ENCODE data around the gene ATP13A4.

ATP13A4 gene

DNA sequence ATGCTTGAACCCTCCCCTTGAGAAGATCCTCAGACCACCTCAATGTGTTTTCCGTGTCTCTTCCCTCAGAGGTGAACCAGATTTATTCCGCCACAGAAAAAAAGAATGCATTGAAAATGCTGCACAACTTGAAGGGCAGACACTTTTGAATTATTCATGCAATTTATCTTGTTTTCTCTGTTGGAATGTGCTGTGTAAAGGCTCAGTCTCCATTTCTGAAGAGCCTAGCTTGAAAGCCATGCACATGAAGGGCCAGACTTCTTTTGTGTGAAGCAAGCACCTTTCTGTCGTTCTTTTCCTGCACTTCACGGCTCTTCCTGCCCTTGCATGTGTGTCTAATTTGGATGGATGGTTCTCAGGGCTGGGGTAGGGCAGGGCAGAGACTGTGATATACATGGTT, 97.2 kb downstream of the ATP13A4 start:
- no peak overlapping the region for H3K27ac ChIP-seq (replicated peaks)
- TF ChIP-seq SPI1 (IDR thresholded peaks at IDR 0.05; ENCODE audit: borderline replicate concordance, low read depth) (no peak), GABPA (IDR thresholded peaks at IDR 0.05; ENCODE audit: low read depth) (no peak), POLR2AphosphoS5 (IDR thresholded peaks at IDR 0.05; ENCODE audit: low read depth) (no peak)
- TF ChIP-seq, protein P1, sequence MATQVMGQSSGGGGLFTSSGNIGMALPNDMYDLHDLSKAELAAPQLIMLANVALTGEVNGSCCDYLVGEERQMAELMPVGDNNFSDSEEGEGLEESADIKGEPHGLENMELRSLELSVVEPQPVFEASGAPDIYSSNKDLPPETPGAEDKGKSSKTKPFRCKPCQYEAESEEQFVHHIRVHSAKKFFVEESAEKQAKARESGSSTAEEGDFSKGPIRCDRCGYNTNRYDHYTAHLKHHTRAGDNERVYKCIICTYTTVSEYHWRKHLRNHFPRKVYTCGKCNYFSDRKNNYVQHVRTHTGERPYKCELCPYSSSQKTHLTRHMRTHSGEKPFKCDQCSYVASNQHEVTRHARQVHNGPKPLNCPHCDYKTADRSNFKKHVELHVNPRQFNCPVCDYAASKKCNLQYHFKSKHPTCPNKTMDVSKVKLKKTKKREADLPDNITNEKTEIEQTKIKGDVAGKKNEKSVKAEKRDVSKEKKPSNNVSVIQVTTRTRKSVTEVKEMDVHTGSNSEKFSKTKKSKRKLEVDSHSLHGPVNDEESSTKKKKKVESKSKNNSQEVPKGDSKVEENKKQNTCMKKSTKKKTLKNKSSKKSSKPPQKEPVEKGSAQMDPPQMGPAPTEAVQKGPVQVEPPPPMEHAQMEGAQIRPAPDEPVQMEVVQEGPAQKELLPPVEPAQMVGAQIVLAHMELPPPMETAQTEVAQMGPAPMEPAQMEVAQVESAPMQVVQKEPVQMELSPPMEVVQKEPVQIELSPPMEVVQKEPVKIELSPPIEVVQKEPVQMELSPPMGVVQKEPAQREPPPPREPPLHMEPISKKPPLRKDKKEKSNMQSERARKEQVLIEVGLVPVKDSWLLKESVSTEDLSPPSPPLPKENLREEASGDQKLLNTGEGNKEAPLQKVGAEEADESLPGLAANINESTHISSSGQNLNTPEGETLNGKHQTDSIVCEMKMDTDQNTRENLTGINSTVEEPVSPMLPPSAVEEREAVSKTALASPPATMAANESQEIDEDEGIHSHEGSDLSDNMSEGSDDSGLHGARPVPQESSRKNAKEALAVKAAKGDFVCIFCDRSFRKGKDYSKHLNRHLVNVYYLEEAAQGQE (IDR thresholded peaks at IDR 0.05; ENCODE audit: insufficient replicate concordance, low read depth) = no peak
- TF ChIP-seq, protein P2, sequence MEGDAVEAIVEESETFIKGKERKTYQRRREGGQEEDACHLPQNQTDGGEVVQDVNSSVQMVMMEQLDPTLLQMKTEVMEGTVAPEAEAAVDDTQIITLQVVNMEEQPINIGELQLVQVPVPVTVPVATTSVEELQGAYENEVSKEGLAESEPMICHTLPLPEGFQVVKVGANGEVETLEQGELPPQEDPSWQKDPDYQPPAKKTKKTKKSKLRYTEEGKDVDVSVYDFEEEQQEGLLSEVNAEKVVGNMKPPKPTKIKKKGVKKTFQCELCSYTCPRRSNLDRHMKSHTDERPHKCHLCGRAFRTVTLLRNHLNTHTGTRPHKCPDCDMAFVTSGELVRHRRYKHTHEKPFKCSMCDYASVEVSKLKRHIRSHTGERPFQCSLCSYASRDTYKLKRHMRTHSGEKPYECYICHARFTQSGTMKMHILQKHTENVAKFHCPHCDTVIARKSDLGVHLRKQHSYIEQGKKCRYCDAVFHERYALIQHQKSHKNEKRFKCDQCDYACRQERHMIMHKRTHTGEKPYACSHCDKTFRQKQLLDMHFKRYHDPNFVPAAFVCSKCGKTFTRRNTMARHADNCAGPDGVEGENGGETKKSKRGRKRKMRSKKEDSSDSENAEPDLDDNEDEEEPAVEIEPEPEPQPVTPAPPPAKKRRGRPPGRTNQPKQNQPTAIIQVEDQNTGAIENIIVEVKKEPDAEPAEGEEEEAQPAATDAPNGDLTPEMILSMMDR (IDR thresholded peaks at IDR 0.05; ENCODE audit: insufficient read depth, low read length) = no peak
- H3K27me3 ChIP-seq (ENCODE audit: insufficient read depth, poor library complexity, severe bottlenecking) = peaks cover 2% of the 10 kb centered on the region
- no peak overlapping the region for H3K4me3 ChIP-seq (replicated peaks; ENCODE audit: insufficient read depth, low read length)
- no peak for DNase-seq (ENCODE audit: low read depth in 1 of 2, low spot score in 1 of 2)

DNA sequence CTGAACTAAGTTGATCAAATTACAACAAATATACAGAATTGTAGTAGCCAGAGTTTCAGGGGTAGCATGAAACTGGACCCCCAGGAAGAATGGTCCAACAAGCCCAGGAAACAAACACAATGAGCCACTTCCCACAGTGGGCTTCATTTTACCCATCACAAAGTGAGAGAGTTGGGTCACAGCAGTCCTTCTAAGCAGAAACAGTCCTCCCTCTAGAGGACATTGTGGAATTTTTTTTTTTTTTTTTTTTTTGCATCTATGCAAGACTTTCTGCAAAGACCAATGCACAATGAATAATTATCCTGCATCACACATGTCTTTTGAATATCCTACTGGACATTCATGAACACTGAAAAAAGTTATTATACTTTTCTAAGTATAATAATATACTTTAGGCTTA, 102.4 kb downstream of the ATP13A4 start:
- Histone ChIP-seq H3K27me3 (ENCODE audit: insufficient read depth, poor library complexity, severe bottlenecking) (no peaks in the 10 kb centered on the region), H3K4me3 (replicated peaks; ENCODE audit: insufficient read depth, low read length) (no peak overlapping the region), H3K27ac (replicated peaks) (no peak overlapping the region)
- no peak for DNase-seq (ENCODE audit: low read depth in 1 of 2, low spot score in 1 of 2)
- no peak for TF ChIP-seq POLR2AphosphoS5 (IDR thresholded peaks at IDR 0.05; ENCODE audit: low read depth)
- no peak for TF ChIP-seq GABPA (IDR thresholded peaks at IDR 0.05; ENCODE audit: low read depth)
- TF ChIP-seq SPI1 (IDR thresholded peaks at IDR 0.05; ENCODE audit: borderline replicate concordance, low read depth) = no peak
- TF ChIP-seq, protein P1 (IDR thresholded peaks at IDR 0.05; ENCODE audit: insufficient replicate concordance, low read depth) = no peak
- TF ChIP-seq, protein P2 (IDR thresholded peaks at IDR 0.05; ENCODE audit: insufficient read depth, low read length) = no peak

DNA sequence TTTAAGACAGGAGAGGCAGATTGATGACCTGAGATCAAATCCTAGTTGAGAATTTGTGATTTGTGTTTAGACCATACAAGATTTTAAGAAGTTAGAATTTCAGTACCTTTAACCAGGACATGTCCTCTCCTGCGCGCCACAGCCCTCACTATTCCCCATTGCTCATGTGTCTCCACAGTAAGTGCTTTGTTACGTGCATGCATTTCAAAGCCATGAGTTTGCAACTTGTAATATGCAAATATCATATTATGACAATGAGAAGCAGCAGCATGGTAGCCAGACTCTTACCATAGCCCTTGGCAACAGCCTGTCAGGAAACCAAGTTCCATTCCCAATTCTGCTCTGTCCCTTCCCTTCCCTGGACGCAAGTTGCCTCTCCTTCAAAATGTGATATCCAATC, 102.8 kb downstream of the ATP13A4 start:
- no peak overlapping the region for H3K27ac ChIP-seq (replicated peaks)
- H3K27me3 ChIP-seq (ENCODE audit: insufficient read depth, poor library complexity, severe bottlenecking) = no peaks in the 10 kb centered on the region
- no peak overlapping the region for H3K4me3 ChIP-seq (replicated peaks; ENCODE audit: insufficient read depth, low read length)
- DNase-seq (ENCODE audit: low read depth in 1 of 2, low spot score in 1 of 2) = no peak
- TF ChIP-seq GABPA (IDR thresholded peaks at IDR 0.05; ENCODE audit: low read depth) (no peak), SPI1 (IDR thresholded peaks at IDR 0.05; ENCODE audit: borderline replicate concordance, low read depth) (no peak), POLR2AphosphoS5 (IDR thresholded peaks at IDR 0.05; ENCODE audit: low read depth) (no peak)
- TF ChIP-seq, protein P2 (IDR thresholded peaks at IDR 0.05; ENCODE audit: insufficient read depth, low read length) = no peak
- TF ChIP-seq, protein P1 (IDR thresholded peaks at IDR 0.05; ENCODE audit: insufficient replicate concordance, low read depth) = no peak
